ENCODE data around the gene ECHS1.

The ECHS1 gene

DNA sequence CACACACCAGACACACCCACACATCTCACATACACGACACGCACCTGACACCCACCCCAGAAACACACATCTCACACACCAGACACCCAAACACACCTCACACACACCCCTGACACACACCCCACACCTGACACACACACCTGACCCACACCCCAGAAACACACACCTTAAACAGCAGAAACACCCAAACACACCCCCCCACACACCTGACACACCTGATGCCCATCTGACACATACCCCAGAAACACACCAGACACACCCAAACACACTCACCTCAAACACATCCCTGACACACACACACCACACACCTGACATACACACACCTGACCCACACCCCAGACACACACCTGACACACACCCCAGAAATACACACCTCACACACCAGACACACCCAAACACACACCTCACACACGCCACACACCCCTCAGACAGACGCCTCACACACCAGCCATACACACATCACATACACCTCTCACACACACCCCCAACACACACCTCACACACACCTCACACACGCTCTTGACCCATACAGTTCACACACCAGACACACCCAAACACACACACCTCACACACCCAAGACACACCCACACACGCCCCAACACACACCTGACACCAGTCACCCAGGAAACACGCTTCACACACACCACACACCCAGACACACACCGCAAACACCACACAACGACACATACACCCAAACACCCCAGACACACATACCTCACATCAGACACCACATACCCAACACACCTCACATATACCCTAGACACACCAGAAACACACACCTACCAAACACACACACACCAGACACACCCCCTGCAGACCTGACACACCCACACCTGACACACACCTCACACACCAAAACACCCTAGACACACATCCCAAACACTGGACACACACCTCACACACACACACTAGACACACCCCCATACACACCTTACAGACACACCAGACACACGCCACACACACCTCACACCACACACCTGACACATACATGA, 34.8 kb downstream of the ECHS1 start:
- no peak for TF ChIP-seq CTCF (IDR thresholded peaks at IDR 0.05; ENCODE audit: control extremely low read depth, extremely low read depth, low read depth, missing control alignments)
- DNase-seq (ENCODE audit: extremely low spot score), result no peak
- ChIA-PET POLR2A (no interaction called here), CTCF (no interaction called here)

- TF ChIP-seq CTCF (IDR thresholded peaks at IDR 0.05; ENCODE audit: control extremely low read depth, extremely low read depth, low read depth, missing control alignments), result no peak
- ChIA-PET CTCF (no interaction called here), POLR2A (no interaction called here)
- no peak for DNase-seq (ENCODE audit: extremely low spot score)
Observed at GRCh38 chr10:133337370-133337725, 35.8 kb downstream of the ECHS1 start.

- ChIA-PET POLR2A (no interaction called here), CTCF (no interaction called here)
- no peak for TF ChIP-seq CTCF (IDR thresholded peaks at IDR 0.05; ENCODE audit: control extremely low read depth, extremely low read depth, low read depth, missing control alignments)
- peak; percentile 63 for DNase-seq (ENCODE audit: extremely low spot score)
Observed at GRCh38 chr10:133336577-133337369, 36.4 kb downstream of the ECHS1 start, which contains the start of gene CALY. Gene CALY (minus strand): TSS chr10:133336896. CDS start chr10:133328989, 7,907 bp downstream.

- ChIA-PET POLR2A (no interaction called here), CTCF (no interaction called here)
- no peak for DNase-seq (ENCODE audit: extremely low spot score)
- TF ChIP-seq CTCF (IDR thresholded peaks at IDR 0.05; ENCODE audit: control extremely low read depth, extremely low read depth, low read depth, missing control alignments), result no peak
Observed at GRCh38 chr10:133336118-133336576, 37.0 kb downstream of the ECHS1 start.

DNA sequence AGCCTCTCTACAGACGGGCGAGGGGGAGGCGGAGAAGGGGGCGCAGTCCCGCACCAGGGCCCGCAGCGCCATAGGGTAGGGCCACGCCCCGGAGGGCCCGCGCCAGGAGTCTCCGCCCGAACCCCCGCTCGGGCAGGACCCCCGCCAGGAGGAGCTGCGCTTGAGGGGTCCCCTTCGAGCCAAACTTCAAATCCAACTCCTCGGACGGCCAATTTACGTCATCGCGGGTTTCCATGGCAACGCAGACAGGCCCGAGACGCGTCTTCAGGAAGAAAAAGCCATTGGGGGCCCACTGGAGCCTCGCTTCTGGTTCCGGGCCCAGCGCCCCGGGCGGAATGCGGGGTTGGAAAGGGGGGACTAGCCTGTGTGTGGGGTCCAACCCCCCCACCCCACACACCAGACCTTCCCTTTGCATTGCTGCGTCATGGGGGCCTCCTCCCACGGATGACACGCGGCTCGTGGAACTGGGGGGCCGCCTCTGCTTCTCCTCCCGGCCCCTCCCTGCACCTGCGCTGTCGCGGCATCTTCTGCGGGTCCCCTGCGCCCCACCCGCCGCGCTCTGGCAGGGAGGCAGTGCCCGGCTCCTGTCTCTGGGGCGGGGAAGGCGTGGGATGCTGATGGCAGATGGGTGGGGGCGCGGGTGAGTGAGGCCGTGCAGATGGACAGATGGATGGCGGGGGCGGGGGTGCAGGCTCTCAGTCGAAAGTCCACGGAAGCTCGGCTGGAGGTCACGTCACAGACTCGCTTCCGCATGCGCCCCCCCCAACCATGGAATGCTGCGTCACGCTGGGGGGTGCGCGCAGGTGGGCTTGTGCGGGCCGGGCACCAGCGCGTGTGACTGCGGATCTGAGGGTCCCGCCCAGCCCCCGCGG, 37.7 kb downstream of the ECHS1 start:
- peak; percentile 67 for DNase-seq (ENCODE audit: extremely low spot score)
- no peak for TF ChIP-seq CTCF (IDR thresholded peaks at IDR 0.05; ENCODE audit: control extremely low read depth, extremely low read depth, low read depth, missing control alignments)
- CTCF ChIA-PET, result no interaction called here
- POLR2A ChIA-PET, result no interaction called here

Data from GM10248 (cell line).